SKM-1 treated with dmso at 0.1 percent for 144 hours (cell line): ENCODE data around the gene CYB5D1.
"Not testable (repeated sequence)": the region's sequence is repeated elsewhere in the genome, so short reads cannot be mapped to it uniquely, and the experiment has no call there.

ENCODE experiments used
- DNase-seq: peaks from one replicate; lab custom pipeline; 2025; ENCODE audit not compliant: unreplicated experiment; lab: John Stamatoyannopoulos, UW

CYB5D1 gene

GRCh38 chr17:7857713-7858521, at the start of gene CYB5D1:
CYB5D1 (plus strand) TSS chr17:7858003; CDS start chr17:7858135, 132 bp downstream.
- DNase-seq, result peak; percentile 66

- DNase-seq, result no peak
Observed at GRCh38 chr17:7809086-7809790, 48.6 kb upstream of the CYB5D1 start.

- not testable (repeated sequence) for DNase-seq
Observed at GRCh38 chr17:7809791-7810343, 47.9 kb upstream of the CYB5D1 start.

GRCh38 chr17:7811251-7811650, 46.6 kb upstream of the CYB5D1 start:
- DNase-seq, result no peak

- DNase-seq, result no peak
Observed at GRCh38 chr17:7814969-7815368, 42.8 kb upstream of the CYB5D1 start.

GRCh38 chr17:7816926-7817642, 40.7 kb upstream of the CYB5D1 start:
- no peak for DNase-seq

GRCh38 chr17:7817643-7817964, 40.2 kb upstream of the CYB5D1 start:
- no peak for DNase-seq

- no peak for DNase-seq
Observed at GRCh38 chr17:7818026-7818425, 39.8 kb upstream of the CYB5D1 start.

GRCh38 chr17:7818746-7819645, 38.8 kb upstream of the CYB5D1 start:
- DNase-seq, result no peak

GRCh38 chr17:7820231-7820630, 37.6 kb upstream of the CYB5D1 start:
- DNase-seq, result no peak

GRCh38 chr17:7822126-7822525, 35.7 kb upstream of the CYB5D1 start:
- no peak for DNase-seq

- DNase-seq, result no peak
Observed at GRCh38 chr17:7823581-7824001, 34.2 kb upstream of the CYB5D1 start.

GRCh38 chr17:7824021-7824924, 33.5 kb upstream of the CYB5D1 start:
- DNase-seq, result no peak

GRCh38 chr17:7825206-7825990, 32.4 kb upstream of the CYB5D1 start:
- DNase-seq, result no peak

GRCh38 chr17:7830616-7831015, 27.2 kb upstream of the CYB5D1 start:
- no peak for DNase-seq

GRCh38 chr17:7831233-7831632, 26.6 kb upstream of the CYB5D1 start:
- DNase-seq, result no peak

- no peak for DNase-seq
Observed at GRCh38 chr17:7832431-7832830, 25.4 kb upstream of the CYB5D1 start.

GRCh38 chr17:7833011-7833794, 24.6 kb upstream of the CYB5D1 start:
- no peak for DNase-seq
